HL-60 (cell line): ENCODE results near the gene DMD.

ENCODE experiments used
- DNase-seq, 2 experiments: peaks; one replicate each; pipeline ENCODE4 v3.0.0-alpha.2; 2010 to 2020; ENCODE audit warnings: low read depth in 1 of 2, low spot score in 1 of 2
- H3K27ac ChIP-seq: fragments of 250-450 bp; sonication (Bioruptor Pico); replicated peaks from 2 replicates; pipeline ENCODE4 v1.5.1; 2020; ENCODE audit warnings: mild to moderate bottlenecking, moderate library complexity
- H3K27me3 ChIP-seq: fragments of 250-450 bp; sonication (Bioruptor Pico); 2 replicates; pipeline ENCODE4 v1.5.1; 2021; ENCODE audit warnings: mild to moderate bottlenecking, moderate library complexity; ENCODE audit not compliant: insufficient read depth, poor library complexity, severe bottlenecking
- H3K4me3 ChIP-seq: replicated peaks from 2 replicates; pipeline ENCODE4 v1.5.1; 2011; ENCODE audit warnings: mild to moderate bottlenecking, control low read depth, low read length; ENCODE audit not compliant: insufficient read depth
- GABPA ChIP-seq: IDR thresholded peaks from 2 replicates; pipeline ENCODE4 v1.6.1; 2012; ENCODE audit warnings: low read depth
- POLR2AphosphoS5 ChIP-seq: IDR thresholded peaks from 2 replicates; pipeline ENCODE4 v1.6.1; 2012; ENCODE audit warnings: low read depth
- SPI1 ChIP-seq: IDR thresholded peaks from 2 replicates; pipeline ENCODE4 v1.6.1; 2012; ENCODE audit warnings: low read depth, mild to moderate bottlenecking, borderline replicate concordance
- TF ChIP-seq, protein P1 (sequence below): IDR thresholded peaks from one replicate; pipeline ENCODE4 v1.5.1; 2011; ENCODE audit warnings: low read length, control low read depth, inconsistent platforms; ENCODE audit not compliant: insufficient read depth
- TF ChIP-seq, protein P2 (sequence below): IDR thresholded peaks from 2 replicates; pipeline ENCODE4 v1.6.1; 2012; ENCODE audit warnings: low read depth; ENCODE audit not compliant: insufficient replicate concordance

Gene DMD

DNA sequence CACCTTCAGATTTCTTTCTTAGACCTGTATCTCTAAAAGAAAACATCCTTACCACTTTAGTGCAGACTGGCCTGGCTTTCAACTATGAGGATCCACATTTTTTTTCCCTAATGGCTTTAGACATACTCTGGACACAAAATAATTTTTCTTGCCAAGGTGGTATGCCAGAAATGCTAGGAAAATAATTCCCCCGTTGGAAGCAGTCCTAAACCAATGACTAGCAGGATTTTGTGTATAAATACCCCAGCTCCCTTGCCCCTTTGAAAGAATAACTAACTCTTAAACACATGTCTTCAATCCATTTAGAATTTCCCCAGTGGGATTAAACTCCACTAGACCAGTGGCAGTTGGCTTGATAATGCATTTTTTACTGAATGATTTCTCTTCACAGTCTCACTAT is 1639.0 kb downstream of the DMD start:
- TF ChIP-seq SPI1, result no peak
- no peak for TF ChIP-seq GABPA
- no peak for TF ChIP-seq POLR2AphosphoS5
- TF ChIP-seq, protein P1, sequence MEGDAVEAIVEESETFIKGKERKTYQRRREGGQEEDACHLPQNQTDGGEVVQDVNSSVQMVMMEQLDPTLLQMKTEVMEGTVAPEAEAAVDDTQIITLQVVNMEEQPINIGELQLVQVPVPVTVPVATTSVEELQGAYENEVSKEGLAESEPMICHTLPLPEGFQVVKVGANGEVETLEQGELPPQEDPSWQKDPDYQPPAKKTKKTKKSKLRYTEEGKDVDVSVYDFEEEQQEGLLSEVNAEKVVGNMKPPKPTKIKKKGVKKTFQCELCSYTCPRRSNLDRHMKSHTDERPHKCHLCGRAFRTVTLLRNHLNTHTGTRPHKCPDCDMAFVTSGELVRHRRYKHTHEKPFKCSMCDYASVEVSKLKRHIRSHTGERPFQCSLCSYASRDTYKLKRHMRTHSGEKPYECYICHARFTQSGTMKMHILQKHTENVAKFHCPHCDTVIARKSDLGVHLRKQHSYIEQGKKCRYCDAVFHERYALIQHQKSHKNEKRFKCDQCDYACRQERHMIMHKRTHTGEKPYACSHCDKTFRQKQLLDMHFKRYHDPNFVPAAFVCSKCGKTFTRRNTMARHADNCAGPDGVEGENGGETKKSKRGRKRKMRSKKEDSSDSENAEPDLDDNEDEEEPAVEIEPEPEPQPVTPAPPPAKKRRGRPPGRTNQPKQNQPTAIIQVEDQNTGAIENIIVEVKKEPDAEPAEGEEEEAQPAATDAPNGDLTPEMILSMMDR, result no peak
- TF ChIP-seq, protein P2, sequence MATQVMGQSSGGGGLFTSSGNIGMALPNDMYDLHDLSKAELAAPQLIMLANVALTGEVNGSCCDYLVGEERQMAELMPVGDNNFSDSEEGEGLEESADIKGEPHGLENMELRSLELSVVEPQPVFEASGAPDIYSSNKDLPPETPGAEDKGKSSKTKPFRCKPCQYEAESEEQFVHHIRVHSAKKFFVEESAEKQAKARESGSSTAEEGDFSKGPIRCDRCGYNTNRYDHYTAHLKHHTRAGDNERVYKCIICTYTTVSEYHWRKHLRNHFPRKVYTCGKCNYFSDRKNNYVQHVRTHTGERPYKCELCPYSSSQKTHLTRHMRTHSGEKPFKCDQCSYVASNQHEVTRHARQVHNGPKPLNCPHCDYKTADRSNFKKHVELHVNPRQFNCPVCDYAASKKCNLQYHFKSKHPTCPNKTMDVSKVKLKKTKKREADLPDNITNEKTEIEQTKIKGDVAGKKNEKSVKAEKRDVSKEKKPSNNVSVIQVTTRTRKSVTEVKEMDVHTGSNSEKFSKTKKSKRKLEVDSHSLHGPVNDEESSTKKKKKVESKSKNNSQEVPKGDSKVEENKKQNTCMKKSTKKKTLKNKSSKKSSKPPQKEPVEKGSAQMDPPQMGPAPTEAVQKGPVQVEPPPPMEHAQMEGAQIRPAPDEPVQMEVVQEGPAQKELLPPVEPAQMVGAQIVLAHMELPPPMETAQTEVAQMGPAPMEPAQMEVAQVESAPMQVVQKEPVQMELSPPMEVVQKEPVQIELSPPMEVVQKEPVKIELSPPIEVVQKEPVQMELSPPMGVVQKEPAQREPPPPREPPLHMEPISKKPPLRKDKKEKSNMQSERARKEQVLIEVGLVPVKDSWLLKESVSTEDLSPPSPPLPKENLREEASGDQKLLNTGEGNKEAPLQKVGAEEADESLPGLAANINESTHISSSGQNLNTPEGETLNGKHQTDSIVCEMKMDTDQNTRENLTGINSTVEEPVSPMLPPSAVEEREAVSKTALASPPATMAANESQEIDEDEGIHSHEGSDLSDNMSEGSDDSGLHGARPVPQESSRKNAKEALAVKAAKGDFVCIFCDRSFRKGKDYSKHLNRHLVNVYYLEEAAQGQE, result no peak
- Histone ChIP-seq H3K4me3 (no peak overlapping the region), H3K27me3 (no peaks in the 10 kb centered on the region), H3K27ac (no peak overlapping the region)
- DNase-seq, result no peak

DNA sequence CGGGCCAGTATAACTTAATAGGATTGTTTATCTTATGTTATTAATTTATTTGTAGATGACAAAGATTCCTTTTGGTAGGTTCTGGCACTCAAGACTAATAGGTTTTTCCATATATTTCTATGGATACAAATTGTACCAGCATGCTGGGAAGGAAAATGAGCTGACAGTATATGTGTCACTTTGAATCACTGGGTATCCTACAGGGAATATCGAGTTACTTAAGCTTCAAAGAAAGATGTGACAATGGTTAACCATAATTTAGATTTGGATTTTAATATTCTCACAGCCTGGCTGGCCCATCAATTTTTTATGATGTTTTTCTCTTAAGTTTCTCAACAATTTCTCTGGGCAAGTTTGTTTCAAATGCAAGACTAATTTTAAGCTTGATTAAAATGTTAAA is 1640.7 kb downstream of the DMD start:
- H3K4me3 ChIP-seq, result no peak overlapping the region
- TF ChIP-seq GABPA, result no peak
- DNase-seq, result no peak
- H3K27me3 ChIP-seq, result no peaks in the 10 kb centered on the region
- no peak overlapping the region for H3K27ac ChIP-seq

DNA sequence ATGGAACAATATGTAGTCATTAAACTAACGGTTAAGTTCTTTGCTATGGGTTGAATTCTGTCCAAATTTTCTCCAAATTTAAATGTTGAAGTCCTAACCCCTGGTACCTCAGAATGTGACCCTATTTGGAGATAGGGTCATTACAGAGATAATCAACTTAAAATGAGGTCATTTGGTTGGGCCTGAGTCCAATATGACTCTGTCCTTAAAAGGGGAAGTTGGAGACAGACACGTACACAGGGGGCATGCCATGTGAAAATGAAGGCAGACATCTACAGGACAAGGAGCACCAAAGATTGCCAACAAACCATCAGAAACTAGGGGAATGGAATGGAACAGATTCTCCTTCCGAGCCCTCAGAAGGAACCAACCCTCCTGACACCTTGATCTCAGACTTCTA is 1647.6 kb downstream of the DMD start:
- H3K27me3 ChIP-seq, result no peaks in the 10 kb centered on the region
- no peak overlapping the region for H3K4me3 ChIP-seq
- DNase-seq, result no peak
- no peak for TF ChIP-seq POLR2AphosphoS5
- no peak for TF ChIP-seq SPI1
- TF ChIP-seq, protein P2, result no peak
- TF ChIP-seq, protein P1, result no peak
- TF ChIP-seq GABPA, result no peak
- H3K27ac ChIP-seq, result no peak overlapping the region

DNA sequence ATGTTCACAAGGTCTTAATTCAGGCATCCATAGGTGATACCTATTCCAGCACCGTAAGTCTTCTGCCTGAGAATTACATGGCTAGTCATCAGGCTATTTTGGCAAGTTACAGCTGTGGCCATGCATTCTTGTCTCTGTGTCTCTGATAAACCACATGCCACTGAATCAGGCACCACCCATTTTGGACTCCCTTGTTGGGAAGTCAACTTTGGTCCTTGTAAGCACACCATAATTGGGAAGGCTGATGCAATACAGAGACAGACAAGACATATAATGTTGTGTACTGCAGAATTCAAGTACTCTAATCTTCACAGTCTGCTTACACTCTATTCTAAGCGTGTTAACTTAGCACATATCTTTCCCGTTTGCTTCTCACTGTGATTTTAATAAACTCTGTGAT is 1655.8 kb downstream of the DMD start:
- no peak overlapping the region for H3K27ac ChIP-seq
- H3K27me3 ChIP-seq, result no peaks in the 10 kb centered on the region
- H3K4me3 ChIP-seq, result no peak overlapping the region
- TF ChIP-seq POLR2AphosphoS5 (no peak), GABPA (no peak), SPI1 (no peak)
- TF ChIP-seq, protein P2, result no peak
- TF ChIP-seq, protein P1, result no peak
- no peak for DNase-seq
